ENCODE results near the gene ARRB1. TPM values are rescaled to one million over a fixed set of nuclear protein-coding genes. Genes with fewer than 3 reads are reported as not detected.

Gene ARRB1
- total RNA-seq, 1 donor from 2014 or later: 53.8 TPM

- Mint-ChIP-seq H3K4me3 (no peak overlapping the region), H3K36me3 (ENCODE audit: low read depth) (peaks cover 4% of the 10 kb centered on the region), H3K27ac (ENCODE audit: unreplicated experiment) (peak overlapping the region; percentile 91), H3K27me3 (ENCODE audit: low read depth) (no peaks in the 10 kb centered on the region), H3K9me3 (no peaks in the 10 kb centered on the region), H3K4me1 (peaks cover 23% of the 10 kb centered on the region)
- DNase-seq (ENCODE audit: low read depth, low spot score): no peak
- TF ChIP-seq CTCF (conservative IDR thresholded peaks at IDR 0.05): no peak
These were observed 39.6 kb downstream of the ARRB1 start for GRCh38 chr11:75311858-75312288.

- Mint-ChIP-seq H3K27ac (ENCODE audit: unreplicated experiment) (no peak overlapping the region), H3K27me3 (ENCODE audit: low read depth) (no peaks in the 10 kb centered on the region), H3K36me3 (ENCODE audit: low read depth) (peaks cover 4% of the 10 kb centered on the region), H3K4me3 (no peak overlapping the region), H3K9me3 (no peaks in the 10 kb centered on the region), H3K4me1 (peaks cover 23% of the 10 kb centered on the region)
- no peak for DNase-seq (ENCODE audit: low read depth, low spot score)
- TF ChIP-seq CTCF (conservative IDR thresholded peaks at IDR 0.05): no peak
These were observed 42.5 kb downstream of the ARRB1 start for GRCh38 chr11:75308986-75309385.

GRCh38 chr11:75308116-75308515 lies 43.3 kb downstream of the ARRB1 start:
- Mint-ChIP-seq H3K36me3 (ENCODE audit: low read depth) (peaks cover 4% of the 10 kb centered on the region), H3K4me3 (no peak overlapping the region), H3K27me3 (ENCODE audit: low read depth) (no peaks in the 10 kb centered on the region), H3K9me3 (no peaks in the 10 kb centered on the region), H3K27ac (ENCODE audit: unreplicated experiment) (peak overlapping the region; percentile 50), H3K4me1 (peaks cover 15% of the 10 kb centered on the region)
- no peak for TF ChIP-seq CTCF (conservative IDR thresholded peaks at IDR 0.05)
- no peak for DNase-seq (ENCODE audit: low read depth, low spot score)

- H3K27ac Mint-ChIP-seq (ENCODE audit: unreplicated experiment): peak overlapping the region; percentile 89
- H3K9me3 Mint-ChIP-seq: no peaks in the 10 kb centered on the region
- DNase-seq (ENCODE audit: low read depth, low spot score): no peak
- peaks cover 8% of the 10 kb centered on the region for H3K4me1 Mint-ChIP-seq
- no peak overlapping the region for H3K4me3 Mint-ChIP-seq
- no peaks in the 10 kb centered on the region for H3K36me3 Mint-ChIP-seq (ENCODE audit: low read depth)
- TF ChIP-seq CTCF (conservative IDR thresholded peaks at IDR 0.05): no peak
- no peaks in the 10 kb centered on the region for H3K27me3 Mint-ChIP-seq (ENCODE audit: low read depth)
These were observed 44.4 kb downstream of the ARRB1 start for GRCh38 chr11:75307058-75307457.

- no peak overlapping the region for H3K27ac Mint-ChIP-seq (ENCODE audit: unreplicated experiment)
These were observed 44.9 kb downstream of the ARRB1 start for GRCh38 chr11:75306529-75306928.

More at GRCh38 chr11:75306529-75306928, 44.9 kb downstream of the ARRB1 start:
- Mint-ChIP-seq H3K4me3 (no peak overlapping the region), H3K4me1 (peaks cover 6% of the 10 kb centered on the region), H3K36me3 (ENCODE audit: low read depth) (no peaks in the 10 kb centered on the region), H3K27me3 (ENCODE audit: low read depth) (no peaks in the 10 kb centered on the region), H3K9me3 (no peaks in the 10 kb centered on the region)
- no peak for TF ChIP-seq CTCF (conservative IDR thresholded peaks at IDR 0.05)
- DNase-seq (ENCODE audit: low read depth, low spot score): no peak
